Activated CD8-positive, alpha-beta memory T cell treated with anti-CD3 and anti-CD28 coated beads for 36 hours (primary cell): ENCODE measurements around the gene NETO2. TPM values are rescaled to one million over a fixed set of nuclear protein-coding genes. Genes with fewer than 3 reads are reported as not detected.
"Not testable (repeated sequence)": the region's sequence is repeated elsewhere in the genome, so short reads cannot be mapped to it uniquely, and the experiment has no call there.

ENCODE experiments used
- CTCF ChIA-PET: fragments of 350-600 bp; sonication (Branson Sonifier 250); formaldehyde crosslinking; loops from one replicate; lab custom pipeline; 2021; ENCODE audit warnings: antibody characterized with exemption; lab: Charles Lee
- POLR2A ChIA-PET: fragments of 350-600 bp; sonication (Branson Sonifier 250); formaldehyde crosslinking; loops from one replicate; lab custom pipeline; 2021; ENCODE audit warnings: antibody characterized with exemption; lab: Charles Lee
- total RNA-seq, 2 experiments: library from RNA; stranded (reverse); gene quantifications; one replicate each; pipeline ENCODE4 v1.2.3, GENCODE V29; 2021

NETO2 gene
- total RNA-seq, 2 experiments from 2014 or later, result 19.0 to 20.6 TPM

GRCh38 chr16:47139561-47140185 is 4.1 kb downstream of the NETO2 start:
- ChIA-PET CTCF (interaction anchor here (1.5 kb wide), 1 partner anchor 102 kb away, joined by 3 read pairs; no protein-coding TSS in a partner anchor), POLR2A (no interaction called here)

- CTCF ChIA-PET, POLR2A ChIA-PET: not testable (repeated sequence)
These were observed 5.8 kb downstream of the NETO2 start for GRCh38 chr16:47137925-47138324.

GRCh38 chr16:47136099-47136842 is 7.5 kb downstream of the NETO2 start:
- POLR2A ChIA-PET, result no interaction called here
- CTCF ChIA-PET, result interaction anchor here (0.9 to 1.6 kb wide), 2 partner anchors 22 to 164 kb away, joined by 3 read pairs; no protein-coding TSS in a partner anchor

GRCh38 chr16:47134550-47134949 is 9.2 kb downstream of the NETO2 start:
- ChIA-PET POLR2A (no interaction called here), CTCF (no interaction called here)

GRCh38 chr16:47132308-47132707 is 11.4 kb downstream of the NETO2 start:
- POLR2A ChIA-PET, result no interaction called here
- CTCF ChIA-PET, result no interaction called here

GRCh38 chr16:47129755-47130435 is 13.8 kb downstream of the NETO2 start:
- ChIA-PET CTCF (no interaction called here), POLR2A (no interaction called here)

GRCh38 chr16:47127541-47127940 is 16.2 kb downstream of the NETO2 start:
- CTCF ChIA-PET, result no interaction called here

GRCh38 chr16:47125757-47126156 is 18.0 kb downstream of the NETO2 start:
- POLR2A ChIA-PET, result no interaction called here
- CTCF ChIA-PET, result no interaction called here

More at GRCh38 chr16:47127541-47127940, 16.2 kb downstream of the NETO2 start:
- POLR2A ChIA-PET, result no interaction called here

GRCh38 chr16:47113130-47113529 is 30.6 kb downstream of the NETO2 start:
- POLR2A ChIA-PET, result interaction anchor here (0.6 to 1.3 kb wide), 2 partner anchors 18 to 31 kb away, joined by 3 read pairs; partner anchors contain the start of gene NETO2
- CTCF ChIA-PET, result interaction anchor here (0.7 to 2.2 kb wide), 4 partner anchors 29 to 1242 kb away, joined by 3 to 6 read pairs (median 4); partner anchors contain the start of gene NETO2

- ChIA-PET CTCF (no interaction called here), POLR2A (interaction anchor here (0.6 kb wide), 1 partner anchor 235 kb away, joined by 5 read pairs; no protein-coding TSS in a partner anchor)
These were observed 32.8 kb downstream of the NETO2 start for GRCh38 chr16:47110939-47111338.

GRCh38 chr16:47109361-47109760 is 34.4 kb downstream of the NETO2 start:
- ChIA-PET CTCF (no interaction called here), POLR2A (no interaction called here)

- CTCF ChIA-PET, POLR2A ChIA-PET: not testable (repeated sequence)
These were observed 40.8 kb downstream of the NETO2 start for GRCh38 chr16:47102921-47103320.

GRCh38 chr16:47097154-47097553 is 46.6 kb downstream of the NETO2 start:
- POLR2A ChIA-PET, CTCF ChIA-PET: not testable (repeated sequence)

GRCh38 chr16:47096297-47096696 is 47.4 kb downstream of the NETO2 start:
- CTCF ChIA-PET, result no interaction called here
- POLR2A ChIA-PET, result no interaction called here

- CTCF ChIA-PET, result no interaction called here
- POLR2A ChIA-PET, result no interaction called here
These were observed 59.5 kb downstream of the NETO2 start for GRCh38 chr16:47084198-47084597.

GRCh38 chr16:47082099-47082865 is 61.5 kb downstream of the NETO2 start:
- ChIA-PET POLR2A (no interaction called here), CTCF (interaction anchor here (0.8 kb wide), 1 partner anchor 60 kb away, joined by 3 read pairs; no protein-coding TSS in a partner anchor)

GRCh38 chr16:47081115-47081514 is 62.6 kb downstream of the NETO2 start:
- ChIA-PET CTCF (no interaction called here), POLR2A (no interaction called here)

GRCh38 chr16:47079860-47080259 is 63.9 kb downstream of the NETO2 start:
- CTCF ChIA-PET, result no interaction called here
- POLR2A ChIA-PET, result no interaction called here
